ENCODE measurements around the gene IL5RA. TPM values are rescaled to one million over a fixed set of nuclear protein-coding genes. Genes with fewer than 3 reads are reported as not detected.

The IL5RA gene
- total and polyA plus RNA-seq, 2 donors: 0.41 to 0.85 TPM

- H3K4me3 ChIP-seq (ENCODE audit: low read length in 2 of 2): no peak overlapping the region
Measured at GRCh38 chr3:3074551-3075257, 35.5 kb downstream of the IL5RA start.

GRCh38 chr3:3071136-3071535 lies 39.0 kb downstream of the IL5RA start:
- WGBS: 89% methylated on average over 5 of the region's 5 CpGs
- H3K27ac ChIP-seq (ENCODE audit: low read depth in 1 of 2, low read length in 1 of 2): no peak overlapping the region
- H3K27me3 ChIP-seq (ENCODE audit: control insufficient read depth in 2 of 2, insufficient read depth in 1 of 2, low read length in 1 of 2): no peaks in the 10 kb centered on the region
- no peaks in the 10 kb centered on the region for H3K36me3 ChIP-seq (ENCODE audit: control insufficient read depth in 2 of 2, insufficient read depth in 2 of 2, low read length in 1 of 2)
- no peaks in the 10 kb centered on the region for H3K4me1 ChIP-seq (ENCODE audit: control insufficient read depth in 2 of 2, insufficient read depth in 2 of 2, low read length in 2 of 2)
- H3K9me3 ChIP-seq (ENCODE audit: control insufficient read depth in 2 of 2, insufficient read depth in 1 of 2, low read length in 1 of 2): no peaks in the 10 kb centered on the region
- no peak overlapping the region for H3K4me3 ChIP-seq (ENCODE audit: low read length in 2 of 2)
- DNase-seq (ENCODE audit: low read depth in 6 of 9, low spot score in 9 of 9): no peak

More at GRCh38 chr3:3074551-3075257, 35.5 kb downstream of the IL5RA start:
- 85% methylated on average over 5 of the region's 5 CpGs for WGBS
- H3K36me3 ChIP-seq (ENCODE audit: control insufficient read depth in 2 of 2, insufficient read depth in 2 of 2, low read length in 1 of 2): no peaks in the 10 kb centered on the region
- no peaks in the 10 kb centered on the region for H3K27me3 ChIP-seq (ENCODE audit: control insufficient read depth in 2 of 2, insufficient read depth in 1 of 2, low read length in 1 of 2)
- H3K9me3 ChIP-seq (ENCODE audit: control insufficient read depth in 2 of 2, insufficient read depth in 1 of 2, low read length in 1 of 2): no peaks in the 10 kb centered on the region
- DNase-seq (ENCODE audit: low read depth in 6 of 9, low spot score in 9 of 9): no peak
- no peak overlapping the region for H3K27ac ChIP-seq (ENCODE audit: low read depth in 1 of 2, low read length in 1 of 2)
- H3K4me1 ChIP-seq (ENCODE audit: control insufficient read depth in 2 of 2, insufficient read depth in 2 of 2, low read length in 2 of 2): no peaks in the 10 kb centered on the region

GRCh38 chr3:3069723-3070122 lies 40.5 kb downstream of the IL5RA start:
- Histone ChIP-seq H3K4me3 (ENCODE audit: low read length in 2 of 2) (no peak overlapping the region), H3K36me3 (ENCODE audit: control insufficient read depth in 2 of 2, insufficient read depth in 2 of 2, low read length in 1 of 2) (no peaks in the 10 kb centered on the region), H3K27me3 (ENCODE audit: control insufficient read depth in 2 of 2, insufficient read depth in 1 of 2, low read length in 1 of 2) (no peaks in the 10 kb centered on the region), H3K27ac (ENCODE audit: low read depth in 1 of 2, low read length in 1 of 2) (no peak overlapping the region), H3K4me1 (ENCODE audit: control insufficient read depth in 2 of 2, insufficient read depth in 2 of 2, low read length in 2 of 2) (no peaks in the 10 kb centered on the region), H3K9me3 (ENCODE audit: control insufficient read depth in 2 of 2, insufficient read depth in 1 of 2, low read length in 1 of 2) (no peaks in the 10 kb centered on the region)
- DNase-seq (ENCODE audit: low read depth in 6 of 9, low spot score in 9 of 9): no peak
- WGBS: 94% methylated on average over 5 of the region's 5 CpGs

- Histone ChIP-seq H3K9me3 (ENCODE audit: control insufficient read depth in 2 of 2, insufficient read depth in 1 of 2, low read length in 1 of 2) (no peaks in the 10 kb centered on the region), H3K36me3 (ENCODE audit: control insufficient read depth in 2 of 2, insufficient read depth in 2 of 2, low read length in 1 of 2) (no peaks in the 10 kb centered on the region), H3K4me1 (ENCODE audit: control insufficient read depth in 2 of 2, insufficient read depth in 2 of 2, low read length in 2 of 2) (no peaks in the 10 kb centered on the region), H3K27ac (ENCODE audit: low read depth in 1 of 2, low read length in 1 of 2) (no peak overlapping the region), H3K4me3 (ENCODE audit: low read length in 2 of 2) (no peak overlapping the region), H3K27me3 (ENCODE audit: control insufficient read depth in 2 of 2, insufficient read depth in 1 of 2, low read length in 1 of 2) (no peaks in the 10 kb centered on the region)
- no peak for DNase-seq (ENCODE audit: low read depth in 6 of 9, low spot score in 9 of 9)
- 94% methylated on average over 1 of the region's 1 CpG for WGBS
Measured at GRCh38 chr3:3068358-3068881, 41.8 kb downstream of the IL5RA start.

GRCh38 chr3:3066910-3067309 lies 43.3 kb downstream of the IL5RA start:
- H3K9me3 ChIP-seq (ENCODE audit: control insufficient read depth in 2 of 2, insufficient read depth in 1 of 2, low read length in 1 of 2): no peaks in the 10 kb centered on the region
- no peaks in the 10 kb centered on the region for H3K4me1 ChIP-seq (ENCODE audit: control insufficient read depth in 2 of 2, insufficient read depth in 2 of 2, low read length in 2 of 2)
- WGBS: 95% methylated on average over 4 of the region's 4 CpGs
- H3K4me3 ChIP-seq (ENCODE audit: low read length in 2 of 2): no peak overlapping the region
- DNase-seq (ENCODE audit: low read depth in 6 of 9, low spot score in 9 of 9): no peak
- no peak overlapping the region for H3K27ac ChIP-seq (ENCODE audit: low read depth in 1 of 2, low read length in 1 of 2)
- no peaks in the 10 kb centered on the region for H3K27me3 ChIP-seq (ENCODE audit: control insufficient read depth in 2 of 2, insufficient read depth in 1 of 2, low read length in 1 of 2)
- H3K36me3 ChIP-seq (ENCODE audit: control insufficient read depth in 2 of 2, insufficient read depth in 2 of 2, low read length in 1 of 2): no peaks in the 10 kb centered on the region

GRCh38 chr3:3066378-3066777 lies 43.8 kb downstream of the IL5RA start:
- H3K27me3 ChIP-seq (ENCODE audit: control insufficient read depth in 2 of 2, insufficient read depth in 1 of 2, low read length in 1 of 2): no peaks in the 10 kb centered on the region
- H3K4me1 ChIP-seq (ENCODE audit: control insufficient read depth in 2 of 2, insufficient read depth in 2 of 2, low read length in 2 of 2): no peaks in the 10 kb centered on the region
- H3K36me3 ChIP-seq (ENCODE audit: control insufficient read depth in 2 of 2, insufficient read depth in 2 of 2, low read length in 1 of 2): no peaks in the 10 kb centered on the region
- 74% methylated on average over 2 of the region's 2 CpGs for whole genome bisulfite sequencing
- DNase-seq (ENCODE audit: low read depth in 6 of 9, low spot score in 9 of 9): no peak
- H3K9me3 ChIP-seq (ENCODE audit: control insufficient read depth in 2 of 2, insufficient read depth in 1 of 2, low read length in 1 of 2): no peaks in the 10 kb centered on the region
- no peak overlapping the region for H3K4me3 ChIP-seq (ENCODE audit: low read length in 2 of 2)
- H3K27ac ChIP-seq (ENCODE audit: low read depth in 1 of 2, low read length in 1 of 2): no peak overlapping the region

GRCh38 chr3:3065876-3066275 lies 44.3 kb downstream of the IL5RA start:
- Histone ChIP-seq H3K4me1 (ENCODE audit: control insufficient read depth in 2 of 2, insufficient read depth in 2 of 2, low read length in 2 of 2) (no peaks in the 10 kb centered on the region), H3K9me3 (ENCODE audit: control insufficient read depth in 2 of 2, insufficient read depth in 1 of 2, low read length in 1 of 2) (no peaks in the 10 kb centered on the region), H3K27ac (ENCODE audit: low read depth in 1 of 2, low read length in 1 of 2) (no peak overlapping the region), H3K4me3 (ENCODE audit: low read length in 2 of 2) (no peak overlapping the region), H3K36me3 (ENCODE audit: control insufficient read depth in 2 of 2, insufficient read depth in 2 of 2, low read length in 1 of 2) (no peaks in the 10 kb centered on the region), H3K27me3 (ENCODE audit: control insufficient read depth in 2 of 2, insufficient read depth in 1 of 2, low read length in 1 of 2) (no peaks in the 10 kb centered on the region)
- 97% methylated on average over 2 of the region's 2 CpGs for WGBS
- DNase-seq (ENCODE audit: low read depth in 6 of 9, low spot score in 9 of 9): no peak

GRCh38 chr3:3064297-3064696 lies 45.9 kb downstream of the IL5RA start:
- no peaks in the 10 kb centered on the region for H3K4me1 ChIP-seq (ENCODE audit: control insufficient read depth in 2 of 2, insufficient read depth in 2 of 2, low read length in 2 of 2)
- H3K36me3 ChIP-seq (ENCODE audit: control insufficient read depth in 2 of 2, insufficient read depth in 2 of 2, low read length in 1 of 2): no peaks in the 10 kb centered on the region
- DNase-seq (ENCODE audit: low read depth in 6 of 9, low spot score in 9 of 9): no peak
- no peak overlapping the region for H3K4me3 ChIP-seq (ENCODE audit: low read length in 2 of 2)
- H3K27ac ChIP-seq (ENCODE audit: low read depth in 1 of 2, low read length in 1 of 2): no peak overlapping the region
- 92% methylated on average over 4 of the region's 4 CpGs for WGBS
- no peaks in the 10 kb centered on the region for H3K9me3 ChIP-seq (ENCODE audit: control insufficient read depth in 2 of 2, insufficient read depth in 1 of 2, low read length in 1 of 2)
- no peaks in the 10 kb centered on the region for H3K27me3 ChIP-seq (ENCODE audit: control insufficient read depth in 2 of 2, insufficient read depth in 1 of 2, low read length in 1 of 2)

GRCh38 chr3:3059645-3060044 lies 50.5 kb downstream of the IL5RA start:
- WGBS: 83% methylated on average over 1 of the region's 1 CpG
- Histone ChIP-seq H3K9me3 (ENCODE audit: control insufficient read depth in 2 of 2, insufficient read depth in 1 of 2, low read length in 1 of 2) (no peaks in the 10 kb centered on the region), H3K36me3 (ENCODE audit: control insufficient read depth in 2 of 2, insufficient read depth in 2 of 2, low read length in 1 of 2) (no peaks in the 10 kb centered on the region), H3K27me3 (ENCODE audit: control insufficient read depth in 2 of 2, insufficient read depth in 1 of 2, low read length in 1 of 2) (no peaks in the 10 kb centered on the region), H3K27ac (ENCODE audit: low read depth in 1 of 2, low read length in 1 of 2) (no peak overlapping the region), H3K4me3 (ENCODE audit: low read length in 2 of 2) (no peak overlapping the region), H3K4me1 (ENCODE audit: control insufficient read depth in 2 of 2, insufficient read depth in 2 of 2, low read length in 2 of 2) (no peaks in the 10 kb centered on the region)
- DNase-seq (ENCODE audit: low read depth in 6 of 9, low spot score in 9 of 9): no peak

All from thymus (tissue), 11 donors.